NOMO-1 (cell line): ENCODE results near the gene SSC5D.

Source experiments
- DNase-seq, 2 experiments: peaks; one replicate each; lab custom pipeline; 2025; ENCODE audit not compliant: unreplicated experiment in 2 of 2; lab: John Stamatoyannopoulos, UW

The SSC5D gene

DNA sequence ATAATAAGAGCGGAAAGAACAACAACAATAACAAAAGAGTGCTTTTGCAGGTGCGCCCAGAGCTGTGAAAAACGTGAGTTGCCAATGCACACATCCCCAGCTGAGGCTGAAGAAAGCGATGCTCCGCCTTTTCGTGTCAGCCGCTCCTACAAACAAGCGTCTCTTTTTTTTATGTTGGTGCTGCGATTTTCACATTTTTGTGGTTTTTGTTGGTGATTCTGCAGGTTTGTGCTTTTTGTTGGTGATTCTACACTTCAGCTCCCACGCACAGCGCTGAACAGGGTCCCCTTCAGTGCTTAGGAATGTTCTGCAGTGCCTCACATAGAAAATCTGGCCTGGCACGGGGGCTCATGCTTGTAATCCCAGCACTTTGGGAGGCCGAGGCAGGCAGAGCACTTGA is 64.4 kb downstream of the SSC5D start:
- no peak for DNase-seq

DNA sequence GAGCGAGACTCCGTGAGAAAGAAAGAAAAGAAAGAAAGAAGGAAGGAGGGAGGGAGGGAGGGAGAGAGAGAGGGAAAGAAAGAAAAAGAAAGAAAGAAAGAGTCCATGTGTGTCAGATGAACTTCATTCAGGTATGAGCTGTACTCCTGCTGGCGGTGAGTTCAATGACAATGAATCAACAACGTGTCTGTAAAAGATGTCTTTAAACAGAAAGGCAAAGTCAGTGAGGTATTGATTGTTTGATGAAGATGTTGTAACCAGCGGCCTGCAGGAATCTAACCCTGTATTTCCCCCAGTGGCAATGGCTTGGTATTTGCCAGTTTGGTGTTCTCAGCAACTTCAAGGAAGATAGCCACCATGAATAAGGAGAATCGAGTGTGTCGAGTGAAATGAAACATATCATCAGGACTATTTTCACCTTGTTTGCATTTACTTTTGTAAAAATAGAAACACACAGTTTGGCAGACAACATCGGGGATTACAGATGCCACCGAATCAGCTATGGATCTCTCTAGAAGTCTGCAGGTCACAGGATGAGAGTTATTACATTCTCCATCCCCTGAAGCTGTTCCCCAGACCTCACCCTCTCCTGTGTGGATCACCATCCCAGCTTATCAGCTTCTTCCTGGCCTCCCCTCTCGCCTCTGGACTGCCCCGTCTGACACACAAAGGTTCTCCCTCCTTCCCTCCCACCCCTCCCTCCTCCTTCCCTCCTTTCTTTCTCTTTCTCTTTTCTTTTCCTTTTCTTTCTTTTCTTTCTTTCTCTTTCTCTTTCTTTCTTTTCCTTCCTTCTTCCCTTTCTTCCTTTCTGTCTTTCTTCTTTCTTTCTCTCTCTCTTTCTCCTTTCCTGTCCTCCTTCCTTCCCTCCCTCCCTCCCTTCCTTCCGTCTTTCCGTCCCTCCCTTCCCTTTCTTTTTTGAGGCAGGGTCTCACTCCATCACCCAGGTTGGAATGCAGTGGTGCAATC is 65.3 kb downstream of the SSC5D start:
- no peak for DNase-seq

DNA sequence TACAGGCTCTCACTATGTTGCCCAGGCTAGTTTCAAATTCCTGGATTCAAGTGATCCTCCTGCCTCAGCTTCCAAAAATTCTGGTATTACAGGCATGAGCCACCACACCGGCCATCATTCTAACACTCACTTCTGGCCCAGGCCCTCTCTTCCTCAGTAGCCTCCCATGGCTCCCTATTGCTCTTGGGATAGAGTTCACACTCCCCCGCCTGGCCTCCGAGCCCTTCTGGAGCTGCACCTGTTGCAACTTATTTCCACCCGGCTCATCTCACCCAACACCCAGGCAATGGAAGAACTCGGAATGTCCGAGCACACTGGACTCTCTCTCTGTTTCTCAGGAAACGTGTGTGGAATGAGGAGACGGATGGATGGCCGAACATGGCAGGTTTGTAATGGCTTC is 66.1 kb downstream of the SSC5D start:
- no peak for DNase-seq

DNA sequence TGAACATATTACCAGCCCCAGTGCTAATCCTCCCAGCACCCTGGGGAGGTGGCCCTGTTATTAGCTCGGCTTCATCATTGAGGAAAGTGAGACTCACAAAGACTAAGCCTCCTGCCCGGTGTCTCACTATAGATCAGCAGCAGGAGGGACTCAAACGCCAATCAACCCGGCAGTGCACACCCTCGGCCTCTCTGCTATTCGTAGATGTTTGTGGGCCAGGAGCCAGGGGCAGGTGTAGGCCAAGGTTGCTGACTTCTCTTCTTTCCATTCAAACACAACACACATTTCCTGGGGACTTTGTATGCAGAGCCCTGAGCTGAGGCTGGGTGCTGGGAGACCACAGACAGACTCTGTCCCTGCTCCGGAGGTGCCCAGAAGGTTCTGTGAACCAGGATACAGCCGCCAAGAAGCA is 66.5 kb downstream of the SSC5D start:
- no peak for DNase-seq

DNA sequence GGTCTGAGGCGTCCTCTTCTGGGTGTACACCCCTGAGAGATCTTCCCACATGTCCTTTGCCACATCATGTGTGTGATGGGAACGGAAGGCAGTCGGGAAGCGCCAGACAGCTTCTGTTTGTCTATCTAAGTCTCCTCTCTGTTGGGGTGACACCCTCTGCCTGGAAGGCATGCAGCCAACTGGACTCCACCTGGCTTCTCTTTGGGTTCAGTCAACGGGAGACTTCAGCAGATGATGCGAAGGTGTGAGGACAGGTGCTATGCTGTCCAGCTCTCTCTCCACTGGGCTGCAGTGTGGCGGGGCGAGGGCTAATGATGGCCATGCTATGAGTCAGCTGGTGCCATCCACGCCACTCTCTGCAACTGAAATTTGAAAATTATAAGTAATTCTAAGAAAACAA is 71.4 kb downstream of the SSC5D start:
- no peak for DNase-seq

DNA sequence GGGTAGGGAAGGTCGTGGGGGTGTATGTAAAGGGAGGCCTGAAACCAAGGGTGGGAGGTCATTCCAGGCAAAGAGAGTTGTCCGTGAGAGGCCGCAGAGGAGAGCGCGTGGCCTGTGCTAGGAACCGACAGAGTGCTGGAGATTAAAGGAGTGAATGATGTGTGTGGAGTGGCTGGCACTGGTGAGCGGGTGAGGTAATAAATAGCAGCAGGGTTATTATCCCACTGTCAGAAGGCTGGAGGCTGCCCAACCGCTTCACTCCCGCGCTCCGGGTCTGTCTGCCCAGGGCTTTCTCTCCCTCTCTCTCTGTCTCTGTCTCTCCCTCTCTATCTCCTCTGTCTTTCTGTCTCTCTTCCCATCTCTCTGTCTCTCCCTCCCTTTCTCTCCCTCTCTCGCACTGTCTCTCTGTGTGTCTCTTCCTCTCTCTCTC is 75.0 kb downstream of the SSC5D start:
- no peak for DNase-seq

DNA sequence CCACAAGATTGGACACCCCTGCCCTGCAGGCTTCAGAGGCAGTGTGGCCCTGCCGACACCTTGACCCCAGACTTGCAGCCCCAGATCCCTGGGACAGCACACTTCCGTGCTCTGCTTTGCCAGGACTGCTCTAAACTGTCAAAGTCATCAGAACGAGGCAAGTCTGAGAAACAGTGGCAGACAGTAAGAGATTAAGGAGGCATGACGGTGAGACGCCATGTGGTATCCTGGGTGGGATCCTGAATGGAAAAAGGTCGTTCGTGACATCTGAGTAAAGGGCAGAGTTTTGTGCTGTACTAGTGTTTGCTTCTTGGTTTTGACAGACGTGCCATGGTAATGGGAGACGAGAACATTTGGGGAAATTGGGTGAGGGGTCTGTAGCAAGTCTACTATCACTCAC is 78.6 kb downstream of the SSC5D start:
- DNase-seq = no peak

DNA sequence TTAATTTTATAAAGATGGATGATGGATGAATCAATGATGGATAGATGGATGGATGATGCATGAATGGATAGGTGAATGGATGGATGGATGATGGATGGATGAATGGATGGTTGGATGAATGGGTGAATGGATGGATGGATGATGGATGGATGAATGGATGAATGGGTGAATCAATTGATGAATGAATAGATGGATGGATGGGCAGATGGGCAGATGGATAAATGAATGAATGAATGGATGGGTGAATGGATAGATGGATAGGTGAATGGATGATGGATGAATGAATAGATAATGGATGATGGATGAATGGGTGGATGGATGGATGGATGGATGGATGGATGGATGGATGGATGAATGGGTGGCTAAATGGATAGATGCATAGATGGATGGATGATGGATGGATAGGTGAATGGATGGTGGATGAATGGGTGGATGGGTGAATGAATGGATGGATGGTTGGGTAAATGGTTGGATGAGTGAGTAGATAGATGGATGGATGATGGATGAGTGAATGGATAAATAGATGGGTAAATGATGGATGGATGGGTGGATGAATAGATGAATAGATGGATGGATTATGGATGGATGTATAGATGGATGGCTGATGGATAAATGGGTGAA is 79.6 kb downstream of the SSC5D start:
- no peak for DNase-seq
